ENCODE measurements around the gene ZNF605. TPM values are rescaled to one million over a fixed set of nuclear protein-coding genes. Genes with fewer than 3 reads are reported as not detected.

The ZNF605 gene
- total RNA-seq, 1 experiment from 2014 or later = 8.6 TPM

GRCh38 chr12:132950844-132951535, 5.1 kb downstream of the ZNF605 start:
- Histone ChIP-seq H2AFZ (ENCODE audit: low read length) (no peak overlapping the region), H3K9me2 (replicated peaks; ENCODE audit: low read length) (no peaks in the 10 kb centered on the region), H3K9ac (ENCODE audit: low read length) (no peak overlapping the region), H4K20me1 (ENCODE audit: low read length) (no peaks in the 10 kb centered on the region), H3K27me3 (ENCODE audit: low read length) (no peaks in the 10 kb centered on the region), H3K36me3 (ENCODE audit: low read depth, low read length) (peaks cover 70% of the 10 kb centered on the region), H3K4me3 (ENCODE audit: low read length) (no peak overlapping the region), H3K27ac (ENCODE audit: low read length) (no peak overlapping the region), H3F3A (ENCODE audit: low read length, unreplicated experiment) (peaks cover 9% of the 10 kb centered on the region), H3K79me2 (ENCODE audit: low read length) (peaks cover 46% of the 10 kb centered on the region), H3K9me3 (ENCODE audit: low read length) (peaks cover 22% of the 10 kb centered on the region), H3K4me2 (ENCODE audit: low read length) (no peak overlapping the region), H3K4me1 (ENCODE audit: insufficient read depth, low read length) (peaks cover 8% of the 10 kb centered on the region)
- intact Hi-C loops (cut with micrococcal nuclease) = no loop called here
- no TSS peak for BruUV-seq (replicated peaks)
- ChIA-PET POLR2A (ENCODE audit: unreplicated experiment) (no interaction called here), CTCF (no interaction called here)
- TF ChIP-seq EZH2 (IDR thresholded peaks at IDR 0.05; ENCODE audit: low read length, unreplicated experiment) (no peak), EZH2phosphoT487 (IDR thresholded peaks at IDR 0.05; ENCODE audit: borderline replicate concordance, low read length) (no peak), CTCF (conservative IDR thresholded peaks at IDR 0.05; ENCODE audit: low read depth, low read length) (no peak)
- DNase-seq = no peak
- no peak for ATAC-seq

- no peak for TF ChIP-seq EZH2phosphoT487 (IDR thresholded peaks at IDR 0.05; ENCODE audit: borderline replicate concordance, low read length)
- TF ChIP-seq CTCF (conservative IDR thresholded peaks at IDR 0.05; ENCODE audit: low read depth, low read length) = no peak
- no peak for TF ChIP-seq EZH2 (IDR thresholded peaks at IDR 0.05; ENCODE audit: low read length, unreplicated experiment)
- no peaks in the 10 kb centered on the region for H3K9me2 ChIP-seq (replicated peaks; ENCODE audit: low read length)
- H3K27ac ChIP-seq (ENCODE audit: low read length) = no peak overlapping the region
- no peak overlapping the region for H3K4me3 ChIP-seq (ENCODE audit: low read length)
- H3K36me3 ChIP-seq (ENCODE audit: low read depth, low read length) = peaks cover 77% of the 10 kb centered on the region
- intact Hi-C loops (cut with micrococcal nuclease) = no loop called here
- ChIA-PET POLR2A (ENCODE audit: unreplicated experiment) (no interaction called here), CTCF (no interaction called here)
- H3K4me2 ChIP-seq (ENCODE audit: low read length) = no peak overlapping the region
- H3K9me3 ChIP-seq (ENCODE audit: low read length) = peaks cover 22% of the 10 kb centered on the region
- H4K20me1 ChIP-seq (ENCODE audit: low read length) = no peaks in the 10 kb centered on the region
- no peak overlapping the region for H2AFZ ChIP-seq (ENCODE audit: low read length)
- DNase-seq = no peak
- no peak overlapping the region for H3K9ac ChIP-seq (ENCODE audit: low read length)
- H3K79me2 ChIP-seq (ENCODE audit: low read length) = peaks cover 46% of the 10 kb centered on the region
- H3F3A ChIP-seq (ENCODE audit: low read length, unreplicated experiment) = peaks cover 8% of the 10 kb centered on the region
- H3K27me3 ChIP-seq (ENCODE audit: low read length) = no peaks in the 10 kb centered on the region
- peaks cover 4% of the 10 kb centered on the region for H3K4me1 ChIP-seq (ENCODE audit: insufficient read depth, low read length)
- no TSS peak for BruUV-seq (replicated peaks)
- ATAC-seq = no peak
Observed at GRCh38 chr12:132949936-132950837, 5.9 kb downstream of the ZNF605 start.

Measured in PC-3 (cell line).